CD14-positive monocyte (primary cell): ENCODE data around the gene VDAC1. TPM values are rescaled to one million over a fixed set of nuclear protein-coding genes. Genes with fewer than 3 reads are reported as not detected.

Source experiments
- DNase-seq, 3 donors: peaks; one replicate each; pipeline ENCODE4 v3.0.0-alpha.2; 2011 to 2022
- H2AFZ ChIP-seq: 2 replicates; pipeline ENCODE4 v1.6.0; 2012; ENCODE audit warnings: mild to moderate bottlenecking, low read depth, low read length, inconsistent platforms; ENCODE audit not compliant: insufficient read depth, poor library complexity, severe bottlenecking
- H3K27ac ChIP-seq, 2 donors: 1 replicate in 1 of 2; 2 replicates in 1 of 2; pipeline ENCODE4 v1.5.1; 2012 to 2013; ENCODE audit warnings: low read length in 2 of 2, control low read depth in 1 of 2, inconsistent platforms in 1 of 2, low read depth in 1 of 2, mild to moderate bottlenecking in 1 of 2
- H3K27me3 ChIP-seq, 2 donors: one replicate each; pipeline versions ENCODE4 v1.6.0 to v1.6.1; 2011 to 2013; ENCODE audit warnings: low read length in 2 of 2; ENCODE audit not compliant: control insufficient read depth in 2 of 2, insufficient read depth in 2 of 2
- H3K36me3 ChIP-seq, 2 donors: replicated peaks in 1 of 2; 1 replicate in 1 of 2; 2 replicates in 1 of 2; pipeline versions ENCODE4 v1.5.1 to v1.6.1; 2012 to 2013; ENCODE audit warnings: low read length in 2 of 2, control low read depth in 1 of 2, inconsistent platforms in 1 of 2, mild to moderate bottlenecking in 1 of 2; ENCODE audit not compliant: insufficient read depth in 2 of 2, control insufficient read depth in 1 of 2
- H3K4me1 ChIP-seq, 2 donors: 1 replicate in 1 of 2; 2 replicates in 1 of 2; pipeline versions ENCODE4 v1.5.1 to v1.6.1; 2012 to 2013; ENCODE audit warnings: low read length in 2 of 2, control low read depth in 1 of 2, inconsistent platforms in 1 of 2, mild to moderate bottlenecking in 1 of 2, moderate library complexity in 1 of 2; ENCODE audit not compliant: insufficient read depth in 2 of 2, control insufficient read depth in 1 of 2
- H3K4me2 ChIP-seq: replicated peaks from 2 replicates; pipeline ENCODE3; 2012; ENCODE audit warnings: low read length, moderate library complexity, mild to moderate bottlenecking; ENCODE audit not compliant: poor library complexity, severe bottlenecking; ENCODE audit errors: extremely low read depth
- H3K4me3 ChIP-seq, 3 experiments: fragments of 200-600 bp in 1 of 3; sonication (generic) in 1 of 3; replicated peaks in 1 of 3; 1 replicate in 2 of 3; 2 replicates in 1 of 3; pipeline ENCODE4 v1.5.1; 2011 to 2013; ENCODE audit warnings: low read length in 3 of 3, mild to moderate bottlenecking in 3 of 3, control low read depth in 2 of 3, low read depth in 2 of 3, inconsistent platforms in 1 of 3, moderate library complexity in 1 of 3
- H3K79me2 ChIP-seq: 2 replicates; pipeline ENCODE4 v1.6.0; 2012; ENCODE audit warnings: mild to moderate bottlenecking, control low read depth, inconsistent platforms, low read length, moderate library complexity; ENCODE audit not compliant: insufficient read depth
- H3K9ac ChIP-seq: 2 replicates; pipeline ENCODE4 v1.6.0; 2017; ENCODE audit warnings: low read length, mild to moderate bottlenecking; ENCODE audit not compliant: insufficient read depth, poor library complexity, severe bottlenecking
- H3K9me3 ChIP-seq, 2 donors: replicated peaks in 1 of 2; 1 replicate in 1 of 2; 2 replicates in 1 of 2; pipeline versions ENCODE4 v1.5.1 to v1.6.1; 2012 to 2013; ENCODE audit warnings: low read length in 2 of 2, control low read depth in 1 of 2; ENCODE audit not compliant: control insufficient read depth in 1 of 2, insufficient read depth in 1 of 2
- H4K20me1 ChIP-seq: 2 replicates; pipeline ENCODE4 v1.6.0; 2012; ENCODE audit warnings: mild to moderate bottlenecking, low read length, control low read depth, moderate library complexity; ENCODE audit not compliant: insufficient read depth
- H3K27ac Mint-ChIP-seq, 7 donors: one replicate each; pipeline ENCODE4 v1.8.0; 2020; ENCODE audit warnings: mild to moderate bottlenecking in 7 of 7, mixed read lengths in 7 of 7, moderate library complexity in 6 of 7, inconsistent platforms in 2 of 7
- H3K27me3 Mint-ChIP-seq, 3 donors: one replicate each; pipeline ENCODE4 v1.8.0; 2021 to 2022; ENCODE audit warnings: low read depth in 3 of 3, mild to moderate bottlenecking in 3 of 3, mixed read lengths in 3 of 3, moderate library complexity in 3 of 3, inconsistent platforms in 1 of 3
- H3K36me3 Mint-ChIP-seq, 2 donors: one replicate each; pipeline ENCODE4 v1.8.0; 2020; ENCODE audit warnings: mixed read lengths in 2 of 2, inconsistent platforms in 1 of 2, mild to moderate bottlenecking in 1 of 2
- H3K4me1 Mint-ChIP-seq: one replicate; pipeline ENCODE4 v1.8.0; 2020; ENCODE audit warnings: mild to moderate bottlenecking, mixed read lengths
- H3K4me3 Mint-ChIP-seq, 2 donors: one replicate each; pipeline ENCODE4 v1.8.0; 2020; ENCODE audit warnings: mild to moderate bottlenecking in 2 of 2, mixed read lengths in 2 of 2, moderate library complexity in 1 of 2
- H3K9me3 Mint-ChIP-seq, 7 donors: one replicate each; pipeline ENCODE4 v1.8.0; 2020 to 2022; ENCODE audit warnings: mixed read lengths in 7 of 7, mild to moderate bottlenecking in 6 of 7, moderate library complexity in 6 of 7, inconsistent platforms in 2 of 7
- WGBS: methylation state at CpG from one replicate; pipeline ENCODE4 v1.1.5; 2013; ENCODE audit warnings: missing lambda C conversion rate; ENCODE audit not compliant: insufficient coverage; 5-methylcytosine and 5-hydroxymethylcytosine counted together
- intact Hi-C, 2 donors: fragments of 100-400 bp; cut with micrococcal nuclease; formaldehyde crosslinking; loops; one replicate each; pipeline versions ENCODE4 v1.15.0 to v1.15.1; 2023
- polyA plus RNA-seq, 3 donors: library from polyadenylated mRNA; depleted of rRNA in 1 of 3; unstranded in 2 of 3; stranded (reverse) in 1 of 3; fragments of 300-500 nt in 2 of 3; fragments of >200 nt in 1 of 3; fragmentation: Illumina TruSeq in 2 of 3; gene quantifications; 1 replicate in 2 of 3; 2 replicates in 1 of 3; pipeline ENCODE4 v1.2.3, GENCODE V29; 2012 to 2021
- TF ChIP-seq, protein P1 (sequence below): fragments of 200-600 bp; IDR thresholded peaks from one replicate; pipeline ENCODE4 v1.8.0; 2022; ENCODE audit warnings: antibody characterized with exemption, mild to moderate bottlenecking

Gene VDAC1
- polyA plus RNA-seq, 3 donors: 59.9 to 107 (median 84.4) TPM

DNA sequence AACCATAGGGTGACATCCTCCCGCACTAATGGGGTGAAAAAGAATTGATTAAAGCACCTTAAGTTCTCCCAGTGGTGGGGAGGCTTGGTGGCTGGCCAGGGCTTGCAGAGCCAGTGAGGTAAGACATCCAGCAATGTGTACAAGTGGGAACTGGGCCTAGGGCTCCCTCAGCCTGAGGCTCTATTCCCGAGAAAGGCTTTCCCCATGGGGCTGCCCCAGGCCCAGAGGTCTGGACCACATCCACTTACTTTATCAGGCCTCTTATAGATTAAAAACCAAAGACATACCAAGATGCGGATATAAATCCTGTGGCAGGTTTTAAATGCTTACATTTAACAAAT lies 71.6 kb downstream of the VDAC1 start:
- Mint-ChIP-seq H3K4me3 (peak overlapping the region in 1 of 2 donors; percentile 11), H3K27me3 (peaks cover 4 to 8% (median 5%) of the 10 kb centered on the region in 3 donors), H3K9me3 (peaks cover 4 to 13% (median 8%) of the 10 kb centered on the region in 7 donors), H3K4me1 (peaks cover 36% of the 10 kb centered on the region), H3K36me3 (peaks cover 0 to 1% of the 10 kb centered on the region in 2 donors), H3K27ac (peak overlapping the region in 3 of 7 donors; percentile 30 to 85 (median 54))
- Histone ChIP-seq H3K4me2 (no peak overlapping the region), H3K4me3 (no peak overlapping the region), H3K9ac (no peak overlapping the region), H3K4me1 (peaks cover 29 to 36% of the 10 kb centered on the region in 2 donors), H3K27ac (no peak overlapping the region), H4K20me1 (no peaks in the 10 kb centered on the region), H3K79me2 (no peaks in the 10 kb centered on the region), H3K27me3 (no peaks in the 10 kb centered on the region), H2AFZ (no peak overlapping the region), H3K9me3 (peaks cover 0 to 11% of the 10 kb centered on the region in 2 donors), H3K36me3 (no peaks in the 10 kb centered on the region)
- TF ChIP-seq, protein P1, sequence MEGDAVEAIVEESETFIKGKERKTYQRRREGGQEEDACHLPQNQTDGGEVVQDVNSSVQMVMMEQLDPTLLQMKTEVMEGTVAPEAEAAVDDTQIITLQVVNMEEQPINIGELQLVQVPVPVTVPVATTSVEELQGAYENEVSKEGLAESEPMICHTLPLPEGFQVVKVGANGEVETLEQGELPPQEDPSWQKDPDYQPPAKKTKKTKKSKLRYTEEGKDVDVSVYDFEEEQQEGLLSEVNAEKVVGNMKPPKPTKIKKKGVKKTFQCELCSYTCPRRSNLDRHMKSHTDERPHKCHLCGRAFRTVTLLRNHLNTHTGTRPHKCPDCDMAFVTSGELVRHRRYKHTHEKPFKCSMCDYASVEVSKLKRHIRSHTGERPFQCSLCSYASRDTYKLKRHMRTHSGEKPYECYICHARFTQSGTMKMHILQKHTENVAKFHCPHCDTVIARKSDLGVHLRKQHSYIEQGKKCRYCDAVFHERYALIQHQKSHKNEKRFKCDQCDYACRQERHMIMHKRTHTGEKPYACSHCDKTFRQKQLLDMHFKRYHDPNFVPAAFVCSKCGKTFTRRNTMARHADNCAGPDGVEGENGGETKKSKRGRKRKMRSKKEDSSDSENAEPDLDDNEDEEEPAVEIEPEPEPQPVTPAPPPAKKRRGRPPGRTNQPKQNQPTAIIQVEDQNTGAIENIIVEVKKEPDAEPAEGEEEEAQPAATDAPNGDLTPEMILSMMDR: no peak
- DNase-seq: no peak
- 56% methylated on average over 2 of the region's 3 CpGs for WGBS
- intact Hi-C loops: loop anchor here in 1 of 2 donors (10.0 kb wide), 1 partner anchor 378 kb away; no protein-coding TSS in a partner anchor

DNA sequence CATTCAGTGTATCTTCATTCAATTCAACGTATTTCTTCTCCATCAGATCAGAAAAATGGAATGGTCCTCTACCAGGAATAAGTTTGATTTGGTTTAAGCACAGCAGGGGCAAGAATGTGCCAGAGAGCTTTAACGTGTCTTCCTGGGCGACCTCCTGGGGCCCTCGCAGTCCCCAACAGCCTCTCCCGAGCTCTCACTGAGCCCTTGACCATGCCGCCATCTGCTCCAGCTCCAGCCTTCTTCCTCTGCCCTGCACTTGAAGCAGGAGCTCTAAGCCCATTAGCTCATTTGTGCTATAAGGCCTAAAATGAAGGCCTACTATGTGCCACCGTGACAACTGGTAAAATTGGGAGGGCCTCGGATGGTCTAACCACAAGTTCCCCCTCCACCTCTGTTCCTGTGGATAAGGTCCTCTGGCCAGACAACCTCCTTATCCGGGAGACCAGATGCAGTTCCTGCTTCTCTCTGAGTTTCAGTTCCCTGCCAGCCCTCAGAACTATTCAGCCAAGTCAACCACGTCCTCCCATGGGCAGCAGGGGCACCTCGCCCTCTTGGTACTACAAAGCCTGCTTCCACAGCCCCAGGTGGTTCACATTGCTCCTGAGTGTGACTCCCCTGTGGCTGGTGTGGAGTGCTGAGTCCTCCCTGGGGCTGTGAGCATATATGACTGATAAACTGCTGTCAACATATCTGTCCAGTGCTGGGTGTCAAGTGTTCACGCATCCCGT lies 72.2 kb downstream of the VDAC1 start:
- Histone ChIP-seq H2AFZ (no peak overlapping the region), H3K27ac (no peak overlapping the region), H4K20me1 (no peaks in the 10 kb centered on the region), H3K9me3 (peaks cover 0 to 11% of the 10 kb centered on the region in 2 donors), H3K4me3 (no peak overlapping the region), H3K4me2 (no peak overlapping the region), H3K9ac (no peak overlapping the region), H3K4me1 (peaks cover 29 to 36% of the 10 kb centered on the region in 2 donors), H3K79me2 (no peaks in the 10 kb centered on the region), H3K27me3 (no peaks in the 10 kb centered on the region), H3K36me3 (no peaks in the 10 kb centered on the region)
- Mint-ChIP-seq H3K4me3 (peak overlapping the region in 1 of 2 donors; percentile 53), H3K36me3 (peaks cover 0 to 1% of the 10 kb centered on the region in 2 donors), H3K4me1 (peaks cover 34% of the 10 kb centered on the region), H3K27me3 (peaks cover 4 to 11% (median 5%) of the 10 kb centered on the region in 3 donors), H3K9me3 (peaks cover 4 to 13% (median 8%) of the 10 kb centered on the region in 7 donors), H3K27ac (peak overlapping the region in 6 of 7 donors; percentile 42 to 85 (median 58))
- DNase-seq: peak; percentile 36 to 64 (median 58)
- 27% methylated on average over 10 of the region's 13 CpGs for WGBS
- intact Hi-C loops: loop anchor here in 1 of 2 donors (10.0 kb wide), 1 partner anchor 378 kb away; no protein-coding TSS in a partner anchor
- TF ChIP-seq, protein P1: no peak
